Psoas muscle (tissue), 8 donors: ENCODE data around the gene CAPRIN1. TPM values are rescaled to one million over a fixed set of nuclear protein-coding genes. Genes with fewer than 3 reads are reported as not detected.

ENCODE experiments used
- ATAC-seq, 4 donors: fragments of 200-7000 bp; cut with Tn5 transposase; one replicate each; pipeline ENCODE4 v1.9.1; 2020; ENCODE audit warnings: moderate library complexity in 3 of 4, mild to moderate bottlenecking in 2 of 4
- DNase-seq, 2 donors: peaks; one replicate each; pipeline ENCODE4 v3.0.0-alpha.2; 2020
- H3K27ac ChIP-seq: fragments of 200-600 bp; one replicate; pipeline ENCODE4 v1.8.0; 2022
- H3K27me3 ChIP-seq, 3 donors: fragments of 200-600 bp in 1 of 3; one replicate each; pipeline versions ENCODE4 v1.6.1 to v1.8.0; 2013 to 2022; ENCODE audit warnings: low read length in 2 of 3, mild to moderate bottlenecking in 2 of 3, moderate library complexity in 1 of 3; ENCODE audit not compliant: insufficient read depth in 3 of 3
- H3K36me3 ChIP-seq, 2 donors: fragments of 200-600 bp in 1 of 2; one replicate each; pipeline versions ENCODE4 v1.6.1 to v1.8.0; 2013 to 2022; ENCODE audit warnings: low read depth in 1 of 2, mild to moderate bottlenecking in 1 of 2, moderate library complexity in 1 of 2; ENCODE audit not compliant: insufficient read depth in 1 of 2
- H3K4me1 ChIP-seq: fragments of 200-600 bp; one replicate; pipeline ENCODE4 v1.8.0; 2022
- H3K4me3 ChIP-seq: fragments of 200-600 bp; one replicate; pipeline ENCODE4 v1.8.0; 2022; ENCODE audit warnings: mild to moderate bottlenecking
- H3K9me3 ChIP-seq: fragments of 200-600 bp; one replicate; pipeline ENCODE4 v1.8.0; 2022
- WGBS, 3 donors: extraction: QIAGEN DNeasy Blood & Tissue Kit; methylation state at CpG; one replicate each; pipeline versions ENCODE4 v1.1.6 to v1.1.7; 2013; 5-methylcytosine and 5-hydroxymethylcytosine counted together
- intact Hi-C, 2 donors: fragments of 100-400 bp; cut with DNase I; formaldehyde crosslinking; loops; one replicate each; pipeline versions ENCODE4 v1.11.0 to v1.14.2; 2022
- polyA plus RNA-seq, 3 donors: library from polyadenylated mRNA; stranded (reverse); fragments of 200-250 nt; gene quantifications; one replicate each; pipeline ENCODE4 v1.2.3, GENCODE V29; 2013
- total RNA-seq, 4 donors: library from RNA; stranded (reverse); fragmentation: NEBNext Ultra II Directional in 2 of 4; extraction: Animal tissue kit (Norgen Biotek cat#: 25700) in 2 of 4; gene quantifications; one replicate each; pipeline versions ENCODE4 v1.2.1 to v1.2.4, GENCODE V29; 2021 to 2023
- TF ChIP-seq, protein P1 (sequence below): fragments of 200-600 bp; IDR thresholded peaks from one replicate; pipeline ENCODE4 v1.8.0; 2022; ENCODE audit warnings: antibody characterized with exemption
- donor health status: healthy with polysubstance abuse.
- donor health status: DM: no; HTN: no; CAD: no; lungs with moderate emphysema.
- donor health status: Bipolar disorder and iron deficiency.
- donor health status: healthy.
- donor health status: DM: yes; HTN: yes; CAD: no.
- donor health status: DM: no; HTN: no; CAD: no.
- donor health status: DM: no; HTN: no; CAD: no.
- donor health status: DM: yes; HTN: yes; CAD: no.

The CAPRIN1 gene
- total and polyA plus RNA-seq, 7 donors: 31.4 to 122 (median 70.3) TPM

DNA sequence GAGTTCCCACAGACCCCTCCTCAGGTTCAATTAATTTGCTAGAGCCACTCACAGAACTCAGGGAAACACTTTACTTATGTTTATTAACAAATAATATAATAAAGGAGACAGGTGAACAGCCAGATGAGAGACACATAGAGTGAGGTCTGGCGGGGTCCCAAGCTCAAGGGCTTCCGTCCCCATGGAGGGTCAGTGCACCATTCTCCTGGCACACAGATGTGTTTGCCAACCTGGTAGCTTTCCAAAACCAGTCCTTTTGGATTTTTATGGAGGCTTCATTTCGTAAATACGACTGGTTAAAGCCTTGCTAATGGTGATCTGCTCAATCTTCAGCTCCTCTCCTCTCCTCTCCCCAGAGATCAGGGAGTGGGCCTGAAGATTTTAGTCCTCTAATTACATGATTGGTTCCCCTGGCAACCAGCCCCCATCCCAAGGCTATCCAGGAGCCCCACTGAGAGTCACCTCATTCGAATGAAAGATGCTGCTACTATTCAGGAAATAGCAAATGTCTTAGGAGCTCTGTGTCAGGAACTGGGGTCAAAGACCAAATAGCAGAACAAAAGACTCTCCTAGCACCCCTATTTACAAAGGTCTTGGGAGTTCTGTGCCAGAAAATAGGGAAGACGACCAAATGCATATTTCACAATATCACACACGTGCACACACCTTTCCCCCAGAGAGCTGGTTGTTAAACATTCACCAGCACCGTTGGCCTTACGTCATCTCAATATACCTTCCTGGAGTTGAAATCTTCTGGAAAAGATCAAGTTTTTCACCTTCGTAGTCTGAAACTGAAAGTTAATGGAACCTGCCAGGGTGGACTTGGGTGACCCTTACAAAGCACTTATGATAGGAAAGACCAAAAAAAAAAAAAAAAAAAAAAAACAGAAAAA is 23.8 kb upstream of the CAPRIN1 start:
- ATAC-seq (peak in 2 of 4 donors; percentile 3 to 42), DNase-seq (no peak)
- no peak overlapping the region for H3K4me3 ChIP-seq
- no peaks in the 10 kb centered on the region for H3K9me3 ChIP-seq
- no peaks in the 10 kb centered on the region for H3K36me3 ChIP-seq
- 33 to 50% (median 40%) methylated on average over 10 of the region's 10 CpGs for WGBS, 3 donors
- intact Hi-C loops: no loop called here
- no peaks in the 10 kb centered on the region for H3K27me3 ChIP-seq
- TF ChIP-seq, protein P1, sequence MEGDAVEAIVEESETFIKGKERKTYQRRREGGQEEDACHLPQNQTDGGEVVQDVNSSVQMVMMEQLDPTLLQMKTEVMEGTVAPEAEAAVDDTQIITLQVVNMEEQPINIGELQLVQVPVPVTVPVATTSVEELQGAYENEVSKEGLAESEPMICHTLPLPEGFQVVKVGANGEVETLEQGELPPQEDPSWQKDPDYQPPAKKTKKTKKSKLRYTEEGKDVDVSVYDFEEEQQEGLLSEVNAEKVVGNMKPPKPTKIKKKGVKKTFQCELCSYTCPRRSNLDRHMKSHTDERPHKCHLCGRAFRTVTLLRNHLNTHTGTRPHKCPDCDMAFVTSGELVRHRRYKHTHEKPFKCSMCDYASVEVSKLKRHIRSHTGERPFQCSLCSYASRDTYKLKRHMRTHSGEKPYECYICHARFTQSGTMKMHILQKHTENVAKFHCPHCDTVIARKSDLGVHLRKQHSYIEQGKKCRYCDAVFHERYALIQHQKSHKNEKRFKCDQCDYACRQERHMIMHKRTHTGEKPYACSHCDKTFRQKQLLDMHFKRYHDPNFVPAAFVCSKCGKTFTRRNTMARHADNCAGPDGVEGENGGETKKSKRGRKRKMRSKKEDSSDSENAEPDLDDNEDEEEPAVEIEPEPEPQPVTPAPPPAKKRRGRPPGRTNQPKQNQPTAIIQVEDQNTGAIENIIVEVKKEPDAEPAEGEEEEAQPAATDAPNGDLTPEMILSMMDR: no peak
- peaks cover 22% of the 10 kb centered on the region for H3K4me1 ChIP-seq
- H3K27ac ChIP-seq: peak overlapping the region; percentile 72

DNA sequence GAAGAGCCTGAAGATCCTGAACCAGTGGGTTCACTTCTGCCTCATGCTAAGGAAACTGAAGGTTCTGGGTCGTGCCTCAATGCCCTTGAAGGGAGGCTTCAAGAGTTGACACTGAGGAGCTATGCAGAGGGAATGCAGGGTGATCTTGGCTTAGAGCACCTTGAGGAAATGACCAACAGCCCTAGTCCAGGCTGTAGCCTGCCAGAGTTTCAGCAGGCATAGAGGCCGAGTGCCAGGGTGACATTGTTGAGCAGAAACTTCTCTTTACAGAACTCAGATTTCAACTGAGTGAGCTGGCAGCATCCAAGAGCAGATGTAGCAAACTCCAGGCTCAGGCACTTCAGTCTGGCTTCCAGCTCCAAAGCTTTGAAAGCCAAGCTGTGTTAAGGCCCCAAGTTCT is 23.1 kb upstream of the CAPRIN1 start:
- Histone ChIP-seq H3K36me3 (no peaks in the 10 kb centered on the region), H3K4me1 (peaks cover 22% of the 10 kb centered on the region), H3K27me3 (no peaks in the 10 kb centered on the region), H3K27ac (peak overlapping the region; percentile 72), H3K4me3 (no peak overlapping the region), H3K9me3 (no peaks in the 10 kb centered on the region)
- peak; percentile 40 to 96 (median 92) for ATAC-seq
- WGBS, 3 donors: 7 to 21% (median 16%) methylated on average over 2 of the region's 2 CpGs
- TF ChIP-seq, protein P1: no peak
- DNase-seq: peak; percentile 23 to 77
- intact Hi-C loops: no loop called here

DNA sequence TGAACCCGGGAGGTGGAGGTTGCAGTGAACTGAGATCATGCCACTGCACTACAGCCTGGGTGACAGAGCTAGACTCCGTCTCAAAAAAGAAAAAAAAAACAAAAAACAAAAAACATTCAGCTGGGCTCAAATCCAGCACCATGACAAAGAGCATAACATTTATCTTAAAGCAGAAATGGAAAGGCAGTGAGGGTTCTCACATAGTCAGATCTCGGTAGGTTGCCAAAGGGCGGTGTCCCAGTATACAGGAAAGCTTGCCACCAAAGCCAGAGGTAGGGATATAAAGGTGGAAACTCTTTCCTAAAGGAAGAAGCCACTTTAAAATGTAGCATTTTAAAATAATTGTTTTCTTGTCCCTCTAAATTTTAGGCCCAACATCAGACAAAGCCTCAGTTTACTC is 22.4 kb upstream of the CAPRIN1 start:
- Histone ChIP-seq H3K27me3 (no peaks in the 10 kb centered on the region), H3K27ac (peak overlapping the region; percentile 72), H3K4me1 (peaks cover 22% of the 10 kb centered on the region), H3K36me3 (no peaks in the 10 kb centered on the region), H3K9me3 (no peaks in the 10 kb centered on the region), H3K4me3 (no peak overlapping the region)
- DNase-seq (no peak), ATAC-seq (no peak)
- intact Hi-C loops: no loop called here
- 68 to 77% (median 70%) methylated on average over 4 of the region's 4 CpGs for WGBS, 3 donors
- TF ChIP-seq, protein P1: no peak

DNA sequence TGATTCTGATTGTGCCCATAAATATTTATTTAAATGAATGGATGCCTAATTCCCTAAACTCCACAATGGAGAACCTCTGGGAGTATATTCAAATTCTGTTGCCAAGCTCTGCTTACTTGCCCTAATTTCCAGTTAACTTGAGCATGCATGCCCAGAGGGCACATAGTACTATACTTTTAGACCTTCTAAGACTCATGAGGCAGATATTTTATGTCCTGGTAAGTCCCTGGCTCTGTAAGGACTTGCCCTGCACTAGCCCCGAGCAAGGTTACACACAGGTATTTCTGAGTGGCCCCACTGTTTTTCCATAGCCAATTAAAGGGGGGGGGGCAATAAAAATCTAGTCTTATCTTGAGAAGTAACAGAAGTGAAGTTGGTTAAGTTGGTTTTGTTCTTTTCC is 21.1 kb upstream of the CAPRIN1 start:
- H3K27ac ChIP-seq: no peak overlapping the region
- TF ChIP-seq, protein P1: no peak
- no peaks in the 10 kb centered on the region for H3K9me3 ChIP-seq
- H3K27me3 ChIP-seq: no peaks in the 10 kb centered on the region
- peaks cover 22% of the 10 kb centered on the region for H3K4me1 ChIP-seq
- intact Hi-C loops: no loop called here
- WGBS, 3 donors: 31 to 47% (median 39%) methylated on average over 1 of the region's 1 CpG
- H3K36me3 ChIP-seq: no peaks in the 10 kb centered on the region
- DNase-seq (no peak), ATAC-seq (peak in 3 of 4 donors; percentile 53 to 77 (median 66))
- no peak overlapping the region for H3K4me3 ChIP-seq
